Measurements from ENCODE around the gene LRRC26. TPM values are rescaled to one million over a fixed set of nuclear protein-coding genes. Genes with fewer than 3 reads are reported as not detected.

LRRC26 gene
- total RNA-seq, 2 donors from 2014 or later, result 1.3 TPM; not detected in 1

- DNase-seq (no peak), ATAC-seq (no peak)
- TF ChIP-seq CTCF (IDR thresholded peaks at IDR 0.05), result no peak
- no peak for TF ChIP-seq POLR2A (IDR thresholded peaks at IDR 0.05)
- Histone ChIP-seq H3K36me3 (replicated peaks in 1 of 2; ENCODE audit: insufficient read depth in 1 of 2, low read depth in 2 of 2) (no peaks in the 10 kb centered on the region), H3K27me3 (peaks cover 0 to 27% of the 10 kb centered on the region in 2 donors), H3K4me1 (peaks cover 8% of the 10 kb centered on the region), H3K9me3 (no peaks in the 10 kb centered on the region), H3K27ac (no peak overlapping the region), H3K4me3 (no peak overlapping the region)
- intact Hi-C loops (cut with DNase I), result no loop called here
- 75 to 82% methylated on average over 2 to 17 of the region's 17 CpGs for whole genome bisulfite sequencing, 2 donors
Observed at GRCh38 chr9:137141050-137141810, 28.6 kb downstream of the LRRC26 start.

GRCh38 chr9:137140151-137141012 is 29.5 kb downstream of the LRRC26 start:
- no peak for ATAC-seq
- no peak overlapping the region for H3K27ac ChIP-seq
- 53 to 65% methylated on average over 15 to 26 of the region's 26 CpGs for WGBS, 2 donors
- no peak overlapping the region for H3K4me3 ChIP-seq
- peaks cover 8% of the 10 kb centered on the region for H3K4me1 ChIP-seq
- peaks cover 0 to 27% of the 10 kb centered on the region in 2 donors for H3K27me3 ChIP-seq
- H3K36me3 ChIP-seq (replicated peaks in 1 of 2; ENCODE audit: insufficient read depth in 1 of 2, low read depth in 2 of 2), result no peaks in the 10 kb centered on the region
- no peak for TF ChIP-seq CTCF (IDR thresholded peaks at IDR 0.05)
- H3K9me3 ChIP-seq, result no peaks in the 10 kb centered on the region
- DNase-seq, result no peak
- intact Hi-C loops (cut with DNase I), result no loop called here

- peaks cover 8% of the 10 kb centered on the region for H3K4me1 ChIP-seq
- WGBS, 2 donors, result 34 to 56% methylated on average over 15 to 34 of the region's 37 CpGs
- DNase-seq (no peak), ATAC-seq (no peak)
- H3K9me3 ChIP-seq, result no peaks in the 10 kb centered on the region
- no peak overlapping the region for H3K27ac ChIP-seq
- intact Hi-C loops (cut with DNase I), result no loop called here
- peaks cover 0 to 27% of the 10 kb centered on the region in 2 donors for H3K27me3 ChIP-seq
- TF ChIP-seq POLR2A (IDR thresholded peaks at IDR 0.05), result no peak
- TF ChIP-seq CTCF (IDR thresholded peaks at IDR 0.05), result no peak
- H3K4me3 ChIP-seq, result no peak overlapping the region
- no peaks in the 10 kb centered on the region for H3K36me3 ChIP-seq (replicated peaks in 1 of 2; ENCODE audit: insufficient read depth in 1 of 2, low read depth in 2 of 2)
Observed at GRCh38 chr9:137139468-137140150, 30.2 kb downstream of the LRRC26 start.

GRCh38 chr9:137138722-137139467 is 31.0 kb downstream of the LRRC26 start, which contains the start of gene GRIN1:
Gene GRIN1, plus strand, starts transcription at chr9:137139154. Its CDS starts 333 bp downstream, at chr9:137139487.
- intact Hi-C loops (cut with DNase I), result no loop called here
- peaks cover 0 to 27% of the 10 kb centered on the region in 2 donors for H3K27me3 ChIP-seq
- no peak within 1 kb of the TSS for H3K4me3 ChIP-seq
- DNase-seq (peak in 3 of 4 donors; percentile 49 to 64 (median 54)), ATAC-seq (peak; percentile 84)
- H3K36me3 ChIP-seq (replicated peaks in 1 of 2; ENCODE audit: insufficient read depth in 1 of 2, low read depth in 2 of 2), result no peaks in the 10 kb centered on the region
- TF ChIP-seq CTCF (IDR thresholded peaks at IDR 0.05), result no peak
- no peak for TF ChIP-seq POLR2A (IDR thresholded peaks at IDR 0.05)
- H3K4me1 ChIP-seq, result peaks cover 8% of the 10 kb centered on the region
- H3K9me3 ChIP-seq, result no peaks in the 10 kb centered on the region
- 5% methylated on average over 80 of the region's 104 CpGs; no CpG with 5 or more reads in 1 of the 2 donors for WGBS, 2 donors
- no peak within 1 kb of the TSS for H3K27ac ChIP-seq
